GM12864 (cell line): Measurements from ENCODE around the gene RNF145.

Experiments
- DNase-seq: peaks from one replicate; pipeline ENCODE4 v3.0.0-alpha.2; 2011; ENCODE audit warnings: low read depth
- H3K4me3 ChIP-seq: 2 replicates; pipeline ENCODE4 v1.5.1; 2011; ENCODE audit warnings: mild to moderate bottlenecking, low read depth, low read length, control low read depth
- CTCF ChIP-seq: IDR thresholded peaks from 2 replicates; pipeline ENCODE4 v1.5.1; 2011; ENCODE audit warnings: low read depth, mild to moderate bottlenecking, moderate library complexity, low read length, control low read depth, inconsistent platforms; ENCODE audit errors: missing control alignments

The RNF145 gene

GRCh38 chr5:159178978-159179377 is 30.4 kb downstream of the RNF145 start:
- peak; percentile 44 for DNase-seq
- TF ChIP-seq CTCF: no peak
- H3K4me3 ChIP-seq: no peak overlapping the region

- no peak for DNase-seq
- no peak overlapping the region for H3K4me3 ChIP-seq
- TF ChIP-seq CTCF: no peak
Measured at GRCh38 chr5:159175547-159175946, 33.8 kb downstream of the RNF145 start.

- TF ChIP-seq CTCF: no peak
- no peak for DNase-seq
Measured at GRCh38 chr5:159174511-159175168, 34.7 kb downstream of the RNF145 start.

GRCh38 chr5:159171274-159171673 is 38.1 kb downstream of the RNF145 start:
- no peak overlapping the region for H3K4me3 ChIP-seq
- TF ChIP-seq CTCF: no peak
- no peak for DNase-seq

More at GRCh38 chr5:159174511-159175168, 34.7 kb downstream of the RNF145 start:
- no peak overlapping the region for H3K4me3 ChIP-seq

GRCh38 chr5:159170021-159170420 is 39.3 kb downstream of the RNF145 start:
- H3K4me3 ChIP-seq: no peak overlapping the region
- TF ChIP-seq CTCF: no peak
- no peak for DNase-seq

GRCh38 chr5:159166416-159166815 is 42.9 kb downstream of the RNF145 start:
- no peak for DNase-seq
- no peak overlapping the region for H3K4me3 ChIP-seq

More at GRCh38 chr5:159166416-159166815, 42.9 kb downstream of the RNF145 start:
- no peak for TF ChIP-seq CTCF
